ENCODE results near the gene DENND4A.
A peak's percentile ranks its signal among the peaks of the same experiment; 100 is the strongest.
"Not testable (repeated sequence)": the region's sequence is repeated elsewhere in the genome, so short reads cannot be mapped to it uniquely, and the experiment has no call there.

Gene DENND4A

GRCh38 chr15:65631503-65631902 is 160.6 kb downstream of the DENND4A start:
- DNase-seq (ENCODE audit: low spot score): peak; percentile 14

- DNase-seq (ENCODE audit: low spot score): no peak
Observed at GRCh38 chr15:65630760-65631159, 161.3 kb downstream of the DENND4A start.

- no peak for DNase-seq (ENCODE audit: low spot score)
Observed at GRCh38 chr15:65629548-65629947, 162.5 kb downstream of the DENND4A start.

GRCh38 chr15:65626856-65627255 is 165.2 kb downstream of the DENND4A start:
- no peak for DNase-seq (ENCODE audit: low spot score)

GRCh38 chr15:65623103-65623502 is 169.0 kb downstream of the DENND4A start:
- no peak for DNase-seq (ENCODE audit: low spot score)

GRCh38 chr15:65621638-65622037 is 170.5 kb downstream of the DENND4A start, which contains the start of gene SLC24A1:
Gene SLC24A1 (plus strand): TSS chr15:65621938. CDS start chr15:65624081, 2,143 bp downstream.
- no peak for DNase-seq (ENCODE audit: low spot score)

- DNase-seq (ENCODE audit: low spot score): no peak
Observed at GRCh38 chr15:65620833-65621232, 171.3 kb downstream of the DENND4A start.

- DNase-seq (ENCODE audit: low spot score): no peak
Observed at GRCh38 chr15:65619626-65620290, 172.3 kb downstream of the DENND4A start.

- DNase-seq (ENCODE audit: low spot score): no peak
Observed at GRCh38 chr15:65618560-65619109, 173.5 kb downstream of the DENND4A start.

- not testable (repeated sequence) for DNase-seq (ENCODE audit: low spot score)
Observed at GRCh38 chr15:65615887-65616286, 176.2 kb downstream of the DENND4A start.

- no peak for DNase-seq (ENCODE audit: low spot score)
Observed at GRCh38 chr15:65612949-65613744, 178.9 kb downstream of the DENND4A start.

GRCh38 chr15:65612616-65612946 is 179.5 kb downstream of the DENND4A start:
- no peak for DNase-seq (ENCODE audit: low spot score)

GRCh38 chr15:65611888-65612615 is 180.0 kb downstream of the DENND4A start:
- DNase-seq (ENCODE audit: low spot score): no peak

- peak; percentile 92 for DNase-seq (ENCODE audit: low spot score)
Observed at GRCh38 chr15:65610871-65611718, 181.0 kb downstream of the DENND4A start, which contains the start of gene INTS14. Gene INTS14 (minus strand): TSS chr15:65611131. CDS start chr15:65607380, 3,751 bp downstream.
